GM13976 (cell line): Measurements from ENCODE around the gene GLO1.
A peak's percentile ranks its signal among the peaks of the same experiment; 100 is the strongest.

Source experiments
- DNase-seq: peaks from one replicate; pipeline ENCODE4 v3.0.0; 2012; ENCODE audit warnings: low spot score
- in situ Hi-C: fragments of 300-500 bp; cut with MboI; formaldehyde crosslinking; loops from one replicate; pipeline ENCODE4 v1.12.0; 2022; ENCODE audit warnings: low sequenced_read_pairs, mixed read lengths, inconsistent platforms; ENCODE audit not compliant: unreplicated experiment
- TF ChIP-seq, protein P1 (sequence below): IDR thresholded peaks from 2 replicates; pipeline ENCODE4 v1.5.1; 2012; ENCODE audit warnings: borderline replicate concordance, mild to moderate bottlenecking; ENCODE audit not compliant: insufficient read depth; ENCODE audit errors: extremely low read depth, missing control alignments, control extremely low read depth

GLO1 gene

GRCh38 chr6:38684904-38685303, 18.0 kb downstream of the GLO1 start:
- in situ Hi-C loops: no loop called here
- no peak for DNase-seq
- TF ChIP-seq, protein P1, sequence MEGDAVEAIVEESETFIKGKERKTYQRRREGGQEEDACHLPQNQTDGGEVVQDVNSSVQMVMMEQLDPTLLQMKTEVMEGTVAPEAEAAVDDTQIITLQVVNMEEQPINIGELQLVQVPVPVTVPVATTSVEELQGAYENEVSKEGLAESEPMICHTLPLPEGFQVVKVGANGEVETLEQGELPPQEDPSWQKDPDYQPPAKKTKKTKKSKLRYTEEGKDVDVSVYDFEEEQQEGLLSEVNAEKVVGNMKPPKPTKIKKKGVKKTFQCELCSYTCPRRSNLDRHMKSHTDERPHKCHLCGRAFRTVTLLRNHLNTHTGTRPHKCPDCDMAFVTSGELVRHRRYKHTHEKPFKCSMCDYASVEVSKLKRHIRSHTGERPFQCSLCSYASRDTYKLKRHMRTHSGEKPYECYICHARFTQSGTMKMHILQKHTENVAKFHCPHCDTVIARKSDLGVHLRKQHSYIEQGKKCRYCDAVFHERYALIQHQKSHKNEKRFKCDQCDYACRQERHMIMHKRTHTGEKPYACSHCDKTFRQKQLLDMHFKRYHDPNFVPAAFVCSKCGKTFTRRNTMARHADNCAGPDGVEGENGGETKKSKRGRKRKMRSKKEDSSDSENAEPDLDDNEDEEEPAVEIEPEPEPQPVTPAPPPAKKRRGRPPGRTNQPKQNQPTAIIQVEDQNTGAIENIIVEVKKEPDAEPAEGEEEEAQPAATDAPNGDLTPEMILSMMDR: no peak

GRCh38 chr6:38684237-38684636, 18.7 kb downstream of the GLO1 start:
- in situ Hi-C loops: no loop called here
- no peak for DNase-seq
- TF ChIP-seq, protein P1: no peak

DNA sequence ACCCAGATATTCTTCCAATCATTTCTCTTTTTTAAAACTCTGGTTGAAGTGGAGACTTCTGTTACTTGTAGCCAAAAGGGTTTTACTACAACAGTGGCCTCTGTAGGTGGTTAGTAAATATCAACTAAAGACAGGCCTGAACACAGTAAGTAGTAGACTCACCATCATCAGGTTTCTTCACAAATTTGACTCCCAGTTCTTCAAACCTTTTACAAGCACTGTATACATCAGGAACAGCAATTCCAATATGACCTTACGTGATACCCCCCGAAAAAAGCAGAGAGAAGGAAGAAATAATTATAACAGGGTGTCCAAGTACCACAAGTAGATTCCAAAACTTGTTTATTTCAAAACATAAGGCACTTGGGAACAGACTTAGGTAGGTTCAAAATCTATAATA, 21.1 kb downstream of the GLO1 start:
- in situ Hi-C loops: no loop called here
- TF ChIP-seq, protein P1: no peak
- no peak for DNase-seq

- in situ Hi-C loops: no loop called here
- no peak for DNase-seq
- TF ChIP-seq, protein P1: no peak
Observed at GRCh38 chr6:38679668-38680067, 23.3 kb downstream of the GLO1 start.

GRCh38 chr6:38678178-38678760, 24.7 kb downstream of the GLO1 start:
- TF ChIP-seq, protein P1: no peak
- in situ Hi-C loops: no loop called here
- DNase-seq: peak; percentile 28

GRCh38 chr6:38676974-38677544, 25.9 kb downstream of the GLO1 start:
- no peak for DNase-seq
- in situ Hi-C loops: no loop called here
- TF ChIP-seq, protein P1: no peak
